Measurements from ENCODE around the gene PRKN. TPM values are rescaled to one million over a fixed set of nuclear protein-coding genes. Genes with fewer than 3 reads are reported as not detected.

Gene PRKN
- total and polyA plus RNA-seq, 2 experiments from 2014 or later: 0.10 to 0.84 TPM

- no peaks in the 10 kb centered on the region for H3F3A ChIP-seq (replicated peaks; ENCODE audit: low read depth)
- no peak overlapping the region for H2AFZ ChIP-seq
- no peaks in the 10 kb centered on the region for H3K79me2 ChIP-seq (replicated peaks; ENCODE audit: insufficient read depth)
- H3K27ac ChIP-seq (ENCODE audit: low read depth): no peak overlapping the region
- TF ChIP-seq ETS1 (IDR thresholded peaks at IDR 0.05) (no peak), EZH2phosphoT487 (IDR thresholded peaks at IDR 0.05; ENCODE audit: unreplicated experiment) (no peak), NANOG (IDR thresholded peaks at IDR 0.05; ENCODE audit: borderline replicate concordance) (no peak), ZNF114 (CRISPR knock-in tag; IDR thresholded peaks at IDR 0.05) (no peak), REST (IDR thresholded peaks at IDR 0.05; ENCODE audit: unreplicated experiment) (no peak), ZNF462 (CRISPR knock-in tag; IDR thresholded peaks at IDR 0.05) (no peak)
- no peak overlapping the region for H3K4me3 Mint-ChIP-seq
- H3K4me3 ChIP-seq: no peak overlapping the region
- ATAC-seq: no peak
- no peaks in the 10 kb centered on the region for H4K20me1 ChIP-seq (replicated peaks; ENCODE audit: insufficient read depth)
- no peaks in the 10 kb centered on the region for H3K36me3 Mint-ChIP-seq (ENCODE audit: low read depth)
- no peaks in the 10 kb centered on the region for H3K9me2 ChIP-seq (ENCODE audit: insufficient read depth)
- H3K4me1 Mint-ChIP-seq: peaks cover 18% of the 10 kb centered on the region
- no peak overlapping the region for H3K27ac Mint-ChIP-seq
- no peaks in the 10 kb centered on the region for H3K36me3 ChIP-seq (ENCODE audit: insufficient read depth)
- H3K4me2 ChIP-seq: no peak overlapping the region
- H3K4me1 ChIP-seq (ENCODE audit: insufficient read depth): peaks cover 10% of the 10 kb centered on the region; the same call in 1 of the 2 replicates
- no peak for DNase-seq (ENCODE audit: low spot score)
- peaks cover 11% of the 10 kb centered on the region for H3K27me3 Mint-ChIP-seq (ENCODE audit: insufficient read depth, low read depth, poor library complexity)
- H3K27me3 ChIP-seq (ENCODE audit: insufficient read depth): peaks cover 8% of the 10 kb centered on the region; the same call in 1 of the 2 replicates
- no peaks in the 10 kb centered on the region; the same call in 2 of the 3 replicates for H3K9me3 Mint-ChIP-seq
These were observed 1280.6 kb downstream of the PRKN start for GRCh38 chr6:161446949-161447348.

All from GM23338 (cell line).